ENCODE measurements around the gene THRB.

DNA sequence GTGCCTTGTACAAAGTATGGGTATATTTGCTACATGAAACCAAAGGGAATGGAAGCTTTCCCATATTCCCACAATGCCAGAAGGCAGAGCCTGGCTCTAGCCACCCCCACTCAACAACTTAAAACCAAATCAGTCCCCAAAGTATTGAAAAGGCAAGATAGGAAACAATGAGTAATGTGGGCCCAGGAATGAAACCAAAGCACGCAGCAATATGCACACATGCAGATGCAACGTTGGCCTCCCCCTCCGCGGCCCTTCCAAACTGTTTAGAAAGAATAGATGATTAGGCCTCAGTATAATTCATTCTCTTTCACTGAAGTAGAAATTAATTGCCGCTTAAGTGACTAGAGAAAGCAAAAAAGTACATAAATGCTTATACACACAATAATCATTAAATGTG lies 59.1 kb downstream of the THRB start:
- TF ChIP-seq, protein P1, sequence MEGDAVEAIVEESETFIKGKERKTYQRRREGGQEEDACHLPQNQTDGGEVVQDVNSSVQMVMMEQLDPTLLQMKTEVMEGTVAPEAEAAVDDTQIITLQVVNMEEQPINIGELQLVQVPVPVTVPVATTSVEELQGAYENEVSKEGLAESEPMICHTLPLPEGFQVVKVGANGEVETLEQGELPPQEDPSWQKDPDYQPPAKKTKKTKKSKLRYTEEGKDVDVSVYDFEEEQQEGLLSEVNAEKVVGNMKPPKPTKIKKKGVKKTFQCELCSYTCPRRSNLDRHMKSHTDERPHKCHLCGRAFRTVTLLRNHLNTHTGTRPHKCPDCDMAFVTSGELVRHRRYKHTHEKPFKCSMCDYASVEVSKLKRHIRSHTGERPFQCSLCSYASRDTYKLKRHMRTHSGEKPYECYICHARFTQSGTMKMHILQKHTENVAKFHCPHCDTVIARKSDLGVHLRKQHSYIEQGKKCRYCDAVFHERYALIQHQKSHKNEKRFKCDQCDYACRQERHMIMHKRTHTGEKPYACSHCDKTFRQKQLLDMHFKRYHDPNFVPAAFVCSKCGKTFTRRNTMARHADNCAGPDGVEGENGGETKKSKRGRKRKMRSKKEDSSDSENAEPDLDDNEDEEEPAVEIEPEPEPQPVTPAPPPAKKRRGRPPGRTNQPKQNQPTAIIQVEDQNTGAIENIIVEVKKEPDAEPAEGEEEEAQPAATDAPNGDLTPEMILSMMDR (conservative IDR thresholded peaks at IDR 0.05), result no peak
- TF ChIP-seq EZH2 (IDR thresholded peaks at IDR 0.05; ENCODE audit: low read depth), result no peak
